ENCODE results near the gene DMRTB1.

Gene DMRTB1

DNA sequence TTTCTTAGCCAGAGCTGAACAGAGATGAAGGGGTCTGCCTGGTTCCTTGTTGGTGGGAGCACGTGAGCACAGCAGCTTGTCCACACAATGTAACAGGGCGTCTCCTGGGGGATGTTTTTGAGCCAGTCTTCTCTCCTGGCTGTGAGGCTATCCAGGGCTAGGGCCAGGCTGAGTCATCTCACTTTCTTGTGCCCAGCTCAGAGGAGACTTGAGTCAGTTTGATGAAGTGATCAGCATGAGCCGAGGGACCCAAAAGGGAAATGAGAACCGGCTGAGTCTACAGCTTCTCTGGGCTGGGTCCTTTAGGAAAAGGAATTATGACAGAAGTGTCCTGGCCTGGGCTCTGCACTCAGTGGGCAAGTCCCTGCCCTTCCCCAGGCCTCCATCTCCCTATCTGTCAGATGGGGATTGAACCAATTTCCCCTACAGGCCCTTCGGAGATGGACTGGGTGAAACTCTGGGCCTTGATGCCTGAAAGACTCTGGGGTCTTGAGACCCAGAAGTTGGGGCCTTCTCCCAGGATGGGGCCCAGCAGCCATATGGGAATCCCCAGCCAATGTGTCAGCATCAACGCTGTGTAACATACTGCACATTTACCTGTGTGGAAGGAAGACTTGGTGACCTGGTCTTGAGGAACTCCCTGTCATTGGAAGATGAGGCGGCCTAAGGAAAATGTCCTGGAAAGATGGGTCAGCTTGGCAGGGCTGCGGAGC, 36.6 kb downstream of the DMRTB1 start:
- DNase-seq = no peak

DNA sequence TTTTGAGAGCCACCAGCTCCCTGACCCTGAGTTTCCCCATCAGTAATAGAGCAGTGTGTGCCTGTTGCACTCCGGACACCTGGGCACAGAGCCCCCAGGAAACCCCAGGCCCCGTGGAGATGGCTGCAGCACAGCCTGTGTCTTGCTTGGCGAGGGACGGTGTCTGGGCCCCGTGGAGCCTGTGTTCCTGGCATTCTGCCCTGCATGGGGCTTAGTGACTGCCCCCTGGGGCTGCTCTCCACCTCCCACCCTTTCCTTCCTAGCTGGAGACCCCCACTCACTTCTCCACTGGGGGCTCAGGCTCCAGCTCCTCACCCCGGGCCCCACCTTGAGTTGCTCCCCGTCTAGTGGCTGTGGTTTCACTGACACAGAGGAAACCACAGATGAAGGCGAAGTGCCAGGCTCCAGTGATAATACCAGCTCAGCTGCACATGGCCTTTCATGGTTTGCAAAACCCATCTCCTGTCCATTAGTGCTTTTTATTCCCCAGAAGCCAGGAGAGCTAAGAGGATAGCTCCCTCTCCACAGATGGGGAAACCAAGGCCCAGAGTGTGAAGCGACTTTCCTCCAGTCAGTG, 39.4 kb downstream of the DMRTB1 start:
- no peak for DNase-seq

- DNase-seq = no peak
Measured at GRCh38 chr1:53499257-53500203, 40.3 kb downstream of the DMRTB1 start.

DNA sequence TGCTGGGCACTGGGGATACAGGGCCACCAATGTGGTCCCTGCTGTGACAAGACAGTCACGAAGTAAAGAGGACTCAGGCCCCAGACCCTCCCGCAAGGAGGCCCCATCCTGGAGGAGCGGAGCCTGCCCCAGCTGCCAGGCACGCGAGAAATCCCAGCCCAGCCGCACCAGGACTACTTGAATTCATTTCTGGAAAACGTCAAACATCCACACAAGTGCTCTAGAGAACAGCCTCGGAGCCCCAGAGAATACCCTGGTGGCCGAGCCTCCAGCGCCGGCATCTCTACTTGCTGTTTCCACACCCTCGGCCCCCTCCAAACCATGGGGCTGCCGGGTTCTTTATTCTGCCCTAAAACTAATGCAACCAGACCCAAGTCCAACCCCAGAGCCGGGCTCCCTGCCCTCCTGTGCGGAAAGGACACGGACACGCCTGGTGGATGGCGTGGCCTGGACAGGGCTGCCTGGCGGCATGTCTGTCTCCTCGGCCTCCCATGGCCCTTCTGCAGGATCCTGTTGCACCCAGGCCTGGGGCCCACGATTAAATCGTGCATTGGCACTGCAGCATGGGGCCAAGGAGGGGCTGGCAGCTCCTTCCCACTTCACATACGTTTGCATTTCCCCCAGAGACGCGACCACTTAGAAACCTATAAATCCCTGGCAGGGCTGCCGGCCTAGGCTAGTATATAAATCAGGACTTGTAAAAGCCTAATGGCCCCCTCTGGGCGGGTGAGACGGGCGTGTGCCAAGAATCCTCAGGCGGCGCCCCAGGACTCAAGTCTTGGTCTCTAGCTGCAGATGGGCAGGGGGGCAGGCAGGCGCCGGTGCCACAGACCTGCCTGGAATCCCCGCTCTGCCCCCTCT, 41.2 kb downstream of the DMRTB1 start:
- DNase-seq = no peak

GRCh38 chr1:53501065-53502005, 42.1 kb downstream of the DMRTB1 start:
- DNase-seq = no peak

GRCh38 chr1:53502641-53503432, 43.6 kb downstream of the DMRTB1 start:
- no peak for DNase-seq

DNA sequence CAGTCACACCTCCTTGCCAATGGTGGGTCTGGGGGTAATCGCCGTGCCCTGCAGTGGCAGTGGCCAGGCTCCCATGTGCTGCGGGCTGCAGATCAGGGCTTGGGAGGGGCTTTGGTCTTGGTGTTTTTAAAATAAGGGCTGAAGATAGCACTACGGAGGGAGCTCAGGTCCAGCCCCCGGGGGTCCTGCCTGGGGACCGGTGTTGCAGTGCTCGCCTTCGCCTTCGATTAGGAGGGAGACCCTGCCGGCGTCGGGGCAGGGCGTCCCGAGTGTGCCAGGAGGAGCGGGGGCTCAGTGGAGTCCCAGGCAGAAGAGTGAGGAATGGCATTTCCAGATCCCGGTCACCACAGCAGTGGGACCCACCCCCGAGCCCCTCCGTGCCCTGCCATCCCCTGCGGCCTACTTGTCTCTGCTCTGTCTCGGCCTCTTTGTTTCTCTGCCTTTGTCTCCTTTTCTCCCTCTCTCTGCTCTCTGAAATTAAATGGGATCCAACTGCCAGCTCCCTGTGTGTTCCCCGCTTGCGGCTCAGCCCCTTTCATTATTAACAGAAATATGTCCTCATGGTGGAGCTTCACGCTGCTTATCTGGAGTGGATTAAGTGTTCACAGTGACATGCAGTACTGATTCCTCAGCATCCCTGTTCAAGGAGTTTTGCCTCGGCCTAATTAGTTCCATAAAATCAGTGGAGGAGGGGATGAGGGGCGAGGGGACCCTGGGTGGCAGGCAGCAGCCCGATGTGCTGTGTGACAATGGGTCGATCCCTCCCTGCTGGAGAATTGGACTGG, 44.4 kb downstream of the DMRTB1 start:
- DNase-seq = no peak

DNA sequence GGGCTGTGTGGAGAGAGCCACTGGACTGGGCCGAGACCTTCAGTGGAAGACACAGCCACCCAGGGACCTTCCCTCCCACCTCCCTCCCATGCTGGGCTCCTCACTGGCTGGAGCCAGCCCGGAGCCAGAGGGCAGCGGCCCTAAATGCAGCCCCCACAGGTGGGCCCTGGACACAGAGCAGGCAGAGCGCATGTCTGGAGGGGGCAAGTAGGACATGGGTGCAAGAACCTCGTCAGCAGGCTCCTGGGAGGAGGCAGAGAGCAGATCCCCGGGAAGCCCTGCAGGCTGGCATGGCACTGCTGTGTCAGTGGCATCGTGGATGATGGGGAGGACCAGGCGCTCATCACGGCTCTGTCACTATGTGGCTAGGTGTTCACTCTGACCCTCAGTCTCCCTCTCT, 45.7 kb downstream of the DMRTB1 start:
- no peak for DNase-seq

GRCh38 chr1:53505401-53505800, 46.2 kb downstream of the DMRTB1 start:
- peak; percentile 6 for DNase-seq

GRCh38 chr1:53505891-53506290, 46.7 kb downstream of the DMRTB1 start:
- DNase-seq = no peak

GRCh38 chr1:53506355-53507050, 47.3 kb downstream of the DMRTB1 start:
- no peak for DNase-seq

GRCh38 chr1:53507116-53507820, 48.1 kb downstream of the DMRTB1 start:
- no peak for DNase-seq

- no peak for DNase-seq
Measured at GRCh38 chr1:53508056-53508990, 49.1 kb downstream of the DMRTB1 start.

- DNase-seq = no peak
Measured at GRCh38 chr1:53508991-53509666, 49.9 kb downstream of the DMRTB1 start.

- no peak for DNase-seq
Measured at GRCh38 chr1:53509775-53510174, 50.6 kb downstream of the DMRTB1 start.

GRCh38 chr1:53510215-53510614, 51.0 kb downstream of the DMRTB1 start:
- DNase-seq = no peak

Measured in NCI-H1105 treated with DMSO at 0.1 percent for 48 hours (cell line).